ENCODE results near the gene OR2T29. TPM values are rescaled to one million over a fixed set of nuclear protein-coding genes. Genes with fewer than 3 reads are reported as not detected.

The OR2T29 gene
- total RNA-seq, 1 donor from 2014 or later = 2.1 TPM

DNA sequence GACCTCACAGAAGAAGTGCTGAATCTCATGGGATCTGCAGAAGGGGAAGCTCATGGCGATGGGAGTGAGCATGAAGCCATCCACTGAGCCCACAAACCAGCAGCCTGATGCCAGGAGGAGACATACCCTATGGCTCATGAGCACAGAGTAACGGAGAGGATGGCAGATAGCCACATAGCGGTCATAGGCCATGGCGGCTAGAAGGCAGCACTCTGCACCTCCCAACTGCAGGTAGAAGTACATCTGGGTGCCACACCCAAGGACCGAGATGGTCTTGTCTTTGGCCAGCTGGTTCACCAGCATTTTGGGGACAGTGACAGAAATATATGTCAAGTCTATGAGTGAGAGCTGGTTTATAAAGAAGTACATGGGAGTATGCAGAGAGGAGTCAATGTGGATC lies 30.7 kb upstream of the OR2T29 start:
- Mint-ChIP-seq H3K9me3 (no peaks in the 10 kb centered on the region), H3K36me3 (ENCODE audit: low read depth) (no peaks in the 10 kb centered on the region), H3K27ac (no peak overlapping the region), H3K27me3 (no peaks in the 10 kb centered on the region), H3K4me1 (peaks cover 5% of the 10 kb centered on the region), H3K4me3 (no peak overlapping the region)
- TF ChIP-seq, protein P1, sequence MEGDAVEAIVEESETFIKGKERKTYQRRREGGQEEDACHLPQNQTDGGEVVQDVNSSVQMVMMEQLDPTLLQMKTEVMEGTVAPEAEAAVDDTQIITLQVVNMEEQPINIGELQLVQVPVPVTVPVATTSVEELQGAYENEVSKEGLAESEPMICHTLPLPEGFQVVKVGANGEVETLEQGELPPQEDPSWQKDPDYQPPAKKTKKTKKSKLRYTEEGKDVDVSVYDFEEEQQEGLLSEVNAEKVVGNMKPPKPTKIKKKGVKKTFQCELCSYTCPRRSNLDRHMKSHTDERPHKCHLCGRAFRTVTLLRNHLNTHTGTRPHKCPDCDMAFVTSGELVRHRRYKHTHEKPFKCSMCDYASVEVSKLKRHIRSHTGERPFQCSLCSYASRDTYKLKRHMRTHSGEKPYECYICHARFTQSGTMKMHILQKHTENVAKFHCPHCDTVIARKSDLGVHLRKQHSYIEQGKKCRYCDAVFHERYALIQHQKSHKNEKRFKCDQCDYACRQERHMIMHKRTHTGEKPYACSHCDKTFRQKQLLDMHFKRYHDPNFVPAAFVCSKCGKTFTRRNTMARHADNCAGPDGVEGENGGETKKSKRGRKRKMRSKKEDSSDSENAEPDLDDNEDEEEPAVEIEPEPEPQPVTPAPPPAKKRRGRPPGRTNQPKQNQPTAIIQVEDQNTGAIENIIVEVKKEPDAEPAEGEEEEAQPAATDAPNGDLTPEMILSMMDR (IDR thresholded peaks at IDR 0.05) = no peak
- ChIA-PET POLR2A (no interaction called here), CTCF (no interaction called here)
- DNase-seq (no peak), ATAC-seq (ENCODE audit: low read depth) (no peak)
- intact Hi-C loops (cut with micrococcal nuclease) = no loop called here

DNA sequence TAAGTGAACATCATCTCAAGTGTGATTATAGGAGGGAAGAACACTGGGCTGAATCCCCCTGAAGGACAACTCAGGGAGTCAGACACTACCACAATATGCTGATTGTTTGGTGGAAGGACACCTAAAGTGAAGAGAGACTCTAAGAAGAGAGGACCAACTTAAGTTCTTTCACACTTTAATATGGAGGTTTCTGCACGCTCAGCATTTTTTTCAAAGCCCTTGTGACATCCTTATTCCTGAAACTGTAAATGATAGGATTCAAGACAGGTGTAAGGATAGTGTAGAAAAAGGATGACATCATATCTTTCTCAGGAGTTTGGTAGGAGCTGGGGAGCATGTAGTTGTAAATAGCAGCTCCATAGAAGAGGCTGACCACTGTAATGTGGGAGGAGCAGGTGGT lies 30.1 kb upstream of the OR2T29 start:
- CTCF ChIA-PET = no interaction called here
- Mint-ChIP-seq H3K27ac (no peak overlapping the region), H3K4me1 (peaks cover 5% of the 10 kb centered on the region), H3K36me3 (ENCODE audit: low read depth) (no peaks in the 10 kb centered on the region), H3K27me3 (no peaks in the 10 kb centered on the region), H3K4me3 (no peak overlapping the region), H3K9me3 (no peaks in the 10 kb centered on the region)
- ATAC-seq (ENCODE audit: low read depth) = no peak
- POLR2A ChIA-PET = no interaction called here
- intact Hi-C loops (cut with micrococcal nuclease) = no loop called here
- TF ChIP-seq, protein P1 (IDR thresholded peaks at IDR 0.05) = no peak
- DNase-seq = no peak

DNA sequence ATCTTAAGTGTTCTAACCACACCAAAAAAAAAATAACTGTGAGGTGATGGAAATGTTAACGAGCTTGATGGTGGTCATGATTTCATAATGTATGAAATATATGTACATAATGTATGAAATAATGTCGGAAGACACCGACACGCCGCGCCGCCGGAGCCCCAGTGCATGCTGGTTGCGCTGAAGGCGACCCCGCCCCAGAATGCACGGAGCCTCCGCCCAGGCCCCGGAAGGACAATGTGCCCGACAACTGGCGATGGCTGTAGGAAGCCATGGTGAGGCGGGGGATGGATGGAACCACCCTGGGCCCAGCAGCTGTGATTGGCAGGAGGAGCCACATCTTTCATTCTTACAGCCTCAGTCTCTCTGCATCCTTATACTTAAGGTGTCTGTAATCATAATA lies 27.5 kb upstream of the OR2T29 start:
- Mint-ChIP-seq H3K9me3 (no peaks in the 10 kb centered on the region), H3K4me3 (no peak overlapping the region), H3K36me3 (ENCODE audit: low read depth) (no peaks in the 10 kb centered on the region), H3K4me1 (peaks cover 3% of the 10 kb centered on the region), H3K27me3 (no peaks in the 10 kb centered on the region), H3K27ac (no peak overlapping the region)
- intact Hi-C loops (cut with micrococcal nuclease) = no loop called here
- DNase-seq (no peak), ATAC-seq (ENCODE audit: low read depth) (no peak)
- ChIA-PET CTCF (no interaction called here), POLR2A (no interaction called here)
- TF ChIP-seq, protein P1 (IDR thresholded peaks at IDR 0.05) = no peak

DNA sequence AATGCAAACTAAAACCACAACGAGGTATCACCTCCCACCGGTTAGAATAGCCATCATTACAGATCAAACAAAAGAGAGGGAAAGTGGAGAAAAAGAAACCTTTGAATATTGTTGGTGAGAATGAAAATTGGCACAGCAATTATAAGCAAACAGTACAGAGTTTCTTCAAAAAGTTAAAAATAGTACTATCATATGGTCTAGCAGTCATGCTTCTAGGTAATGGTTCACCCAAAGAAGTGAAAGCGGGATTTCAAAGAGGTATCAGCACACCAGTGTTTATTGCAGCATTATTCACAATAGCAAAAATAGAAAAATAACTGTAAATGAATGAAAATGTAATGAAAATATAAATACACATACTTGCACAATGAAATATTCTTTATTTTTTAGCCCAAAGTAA lies 26.8 kb upstream of the OR2T29 start:
- Mint-ChIP-seq H3K9me3 (no peaks in the 10 kb centered on the region), H3K27ac (no peak overlapping the region), H3K27me3 (peaks cover 2% of the 10 kb centered on the region), H3K4me3 (no peak overlapping the region), H3K4me1 (peaks cover 3% of the 10 kb centered on the region), H3K36me3 (ENCODE audit: low read depth) (no peaks in the 10 kb centered on the region)
- no peak for ATAC-seq (ENCODE audit: low read depth)
- POLR2A ChIA-PET = no interaction called here
- intact Hi-C loops (cut with micrococcal nuclease) = no loop called here
- CTCF ChIA-PET = no interaction called here
- TF ChIP-seq, protein P1 (IDR thresholded peaks at IDR 0.05) = no peak
- DNase-seq = no peak

DNA sequence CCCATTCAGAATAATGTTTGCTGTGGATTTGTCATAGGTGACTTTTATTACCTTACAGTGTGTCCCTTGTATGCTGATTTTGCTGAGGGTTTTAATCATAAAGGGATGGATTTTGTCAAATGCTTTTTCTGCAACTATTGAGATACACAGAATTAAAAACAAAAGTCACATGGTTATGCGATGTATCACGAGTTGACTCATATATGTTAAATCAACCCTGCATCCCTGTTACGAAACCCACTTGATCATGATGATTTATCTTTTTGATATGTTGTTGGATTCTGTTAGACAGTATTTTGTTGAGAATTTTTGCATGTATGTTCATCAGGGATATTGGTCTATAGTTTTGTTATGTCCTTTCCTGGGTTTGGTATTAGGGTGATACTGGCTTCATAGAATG lies 22.7 kb upstream of the OR2T29 start:
- no peaks in the 10 kb centered on the region for H3K9me3 Mint-ChIP-seq
- ChIA-PET POLR2A (no interaction called here), CTCF (no interaction called here)
- no peaks in the 10 kb centered on the region for H3K36me3 Mint-ChIP-seq (ENCODE audit: low read depth)
- H3K27me3 Mint-ChIP-seq = peaks cover 5% of the 10 kb centered on the region
- no peak for DNase-seq
- no peak overlapping the region for H3K4me3 Mint-ChIP-seq
- H3K27ac Mint-ChIP-seq = no peak overlapping the region
- ATAC-seq (ENCODE audit: low read depth) = no peak
- TF ChIP-seq, protein P1 (IDR thresholded peaks at IDR 0.05) = no peak
- H3K4me1 Mint-ChIP-seq = peaks cover 3% of the 10 kb centered on the region
- intact Hi-C loops (cut with micrococcal nuclease) = no loop called here

Measured in activated B cell treated with CpG ODN at 0.5 μM for 24 hours (primary cell).